GM12874 (cell line): Measurements from ENCODE around the gene TEKTIP1.

ENCODE experiments used
- TF ChIP-seq, protein P1 (sequence below): IDR thresholded peaks from 2 replicates; pipeline ENCODE4 v1.5.1; 2011; ENCODE audit warnings: low read depth, mild to moderate bottlenecking, control low read depth, low read length, moderate library complexity; ENCODE audit not compliant: insufficient read depth

The TEKTIP1 gene

DNA sequence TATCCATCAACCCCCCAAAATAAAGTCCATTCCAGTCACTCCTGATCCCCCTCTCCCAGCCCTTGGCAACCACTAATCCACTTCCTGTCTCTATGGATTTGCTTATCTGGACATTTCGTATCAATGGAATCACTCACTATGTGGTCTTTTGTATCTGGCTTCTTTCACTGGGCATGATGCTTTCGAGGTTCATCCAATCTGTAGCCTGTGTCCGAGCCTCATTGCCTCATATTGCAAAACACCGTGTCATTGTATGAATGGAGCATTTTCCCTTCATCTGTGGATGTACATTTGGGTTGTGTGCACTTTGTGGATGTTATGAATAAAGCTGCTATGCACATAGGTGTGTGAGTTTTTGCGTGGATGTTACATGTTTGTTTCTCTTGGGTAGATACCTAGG, 34.2 kb upstream of the TEKTIP1 start:
- TF ChIP-seq, protein P1, sequence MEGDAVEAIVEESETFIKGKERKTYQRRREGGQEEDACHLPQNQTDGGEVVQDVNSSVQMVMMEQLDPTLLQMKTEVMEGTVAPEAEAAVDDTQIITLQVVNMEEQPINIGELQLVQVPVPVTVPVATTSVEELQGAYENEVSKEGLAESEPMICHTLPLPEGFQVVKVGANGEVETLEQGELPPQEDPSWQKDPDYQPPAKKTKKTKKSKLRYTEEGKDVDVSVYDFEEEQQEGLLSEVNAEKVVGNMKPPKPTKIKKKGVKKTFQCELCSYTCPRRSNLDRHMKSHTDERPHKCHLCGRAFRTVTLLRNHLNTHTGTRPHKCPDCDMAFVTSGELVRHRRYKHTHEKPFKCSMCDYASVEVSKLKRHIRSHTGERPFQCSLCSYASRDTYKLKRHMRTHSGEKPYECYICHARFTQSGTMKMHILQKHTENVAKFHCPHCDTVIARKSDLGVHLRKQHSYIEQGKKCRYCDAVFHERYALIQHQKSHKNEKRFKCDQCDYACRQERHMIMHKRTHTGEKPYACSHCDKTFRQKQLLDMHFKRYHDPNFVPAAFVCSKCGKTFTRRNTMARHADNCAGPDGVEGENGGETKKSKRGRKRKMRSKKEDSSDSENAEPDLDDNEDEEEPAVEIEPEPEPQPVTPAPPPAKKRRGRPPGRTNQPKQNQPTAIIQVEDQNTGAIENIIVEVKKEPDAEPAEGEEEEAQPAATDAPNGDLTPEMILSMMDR, result no peak

DNA sequence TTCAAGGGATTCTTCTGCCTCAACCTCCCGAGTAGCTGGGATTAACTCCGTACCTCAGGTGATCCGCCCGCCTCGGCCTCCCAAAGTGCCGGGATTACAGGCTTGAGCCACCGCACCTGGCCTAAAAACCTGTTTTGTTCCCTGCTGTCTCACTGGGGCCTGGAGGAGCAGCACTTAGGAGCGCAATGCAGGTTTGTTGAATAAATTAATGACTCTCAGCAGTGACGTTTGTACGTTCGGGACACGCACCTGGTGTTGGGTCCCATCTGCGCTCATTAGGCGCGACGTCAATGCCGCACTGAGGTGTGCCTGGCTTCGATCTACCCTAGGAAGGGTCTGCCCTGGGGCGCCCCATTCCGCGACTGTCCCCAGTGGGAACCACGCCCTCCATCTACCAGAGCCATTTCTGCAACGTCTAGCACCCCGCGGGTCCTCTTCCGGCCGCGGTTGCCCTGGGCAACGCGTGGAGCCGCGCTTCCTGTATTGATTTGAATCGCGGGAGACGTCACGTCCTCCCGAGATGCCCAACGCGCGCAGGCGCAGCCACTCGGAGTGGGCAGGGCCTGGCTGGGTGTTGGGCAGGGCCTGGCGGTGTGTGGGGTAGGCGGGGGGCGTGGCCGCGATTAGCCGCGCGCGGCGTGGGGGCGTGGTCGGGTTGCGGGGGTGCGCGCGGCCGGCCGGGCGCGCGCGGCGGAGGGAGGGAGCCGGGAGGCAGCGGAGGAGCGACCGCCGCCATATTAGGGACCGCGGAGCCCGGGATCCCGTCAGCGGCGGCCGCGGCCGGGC, 33.2 kb upstream of the TEKTIP1 start, which contains the start of gene FZR1:
Gene FZR1, plus strand, starts transcription at position 714 of the 786 bp plus-strand sequence. CDS start 16,679 bp downstream, outside the sequence.
- TF ChIP-seq, protein P1, result no peak

DNA sequence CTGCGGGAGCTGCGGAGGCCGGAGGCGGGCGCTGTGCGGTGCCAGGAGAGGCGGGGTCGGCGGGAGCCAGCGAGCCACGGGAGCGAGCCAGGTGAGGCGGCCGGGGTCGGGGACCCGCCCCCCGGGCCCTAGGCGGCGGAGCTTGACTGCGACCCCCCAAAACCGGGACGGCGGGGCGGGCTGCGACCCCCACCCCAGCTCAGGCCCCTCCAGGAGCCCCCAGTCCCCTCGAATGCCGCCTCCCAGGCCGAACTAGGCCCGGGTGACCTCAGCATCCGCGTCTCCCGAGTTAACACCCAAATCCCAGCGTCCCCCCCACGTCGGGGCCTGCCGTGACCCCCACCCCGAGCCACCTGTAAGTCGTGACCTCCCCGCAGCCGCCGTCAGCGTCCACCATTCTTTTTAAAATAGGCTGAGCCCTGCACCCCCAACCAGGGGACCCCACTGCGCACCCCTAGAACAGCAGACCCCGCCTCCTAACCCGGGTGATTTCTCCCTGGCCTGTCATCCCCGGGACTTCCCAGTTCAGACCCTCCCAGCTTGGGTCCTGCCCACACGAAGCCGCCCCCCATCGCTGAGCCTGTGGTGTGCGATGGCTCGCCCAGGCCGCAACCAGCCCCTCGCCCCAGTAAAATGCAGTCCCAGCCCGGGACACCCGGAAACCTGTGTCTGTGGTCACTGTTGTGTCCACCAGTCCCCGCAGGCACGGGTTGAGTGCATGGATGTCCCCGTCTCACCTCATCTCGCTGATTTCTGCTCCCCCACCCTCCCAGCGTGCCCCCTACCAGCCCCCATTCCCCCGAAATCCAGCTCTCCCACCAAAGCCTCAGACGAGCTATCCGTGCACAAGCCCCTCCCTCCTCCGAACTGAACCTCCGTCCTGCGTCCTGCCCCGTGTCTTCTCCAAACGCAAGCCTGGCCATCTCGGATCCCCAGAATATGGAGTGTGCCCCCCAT, 32.3 kb upstream of the TEKTIP1 start:
- TF ChIP-seq, protein P1, result no peak

DNA sequence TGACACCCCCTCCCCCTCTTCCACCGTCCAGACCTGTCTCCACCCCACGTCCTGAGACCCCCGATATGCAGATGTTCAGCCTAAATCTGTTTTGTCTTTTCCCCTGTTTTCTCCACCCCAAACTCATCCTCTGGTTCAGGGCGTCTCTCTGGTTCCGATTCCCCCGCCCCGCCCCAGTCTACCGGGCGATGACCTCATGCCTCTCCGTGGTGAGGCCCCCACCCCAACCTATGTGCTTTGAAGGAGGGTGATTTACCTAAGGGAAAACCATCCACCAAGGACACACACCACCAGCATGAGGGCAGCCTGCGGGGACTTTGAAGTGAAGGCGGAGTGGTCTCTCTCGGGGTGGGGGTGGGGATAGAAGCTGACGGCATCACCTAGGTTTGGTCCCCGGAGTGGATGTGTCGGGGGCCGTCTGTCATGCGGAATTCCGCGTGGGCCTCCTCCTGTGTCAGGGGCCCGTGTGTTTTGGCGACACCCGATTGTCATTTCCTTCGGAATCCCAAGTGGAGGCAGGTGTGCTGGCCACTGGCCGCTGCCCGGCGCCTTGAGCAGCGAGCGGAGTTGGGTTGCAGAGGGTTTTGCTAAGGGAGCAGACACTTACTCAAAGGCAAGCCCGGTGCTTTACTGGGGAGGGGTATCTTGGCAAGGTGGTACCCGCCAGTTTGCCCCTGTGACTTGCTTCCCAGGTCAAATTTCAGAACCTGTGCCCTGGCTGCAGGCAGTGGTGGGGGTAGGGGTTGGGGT, 31.4 kb upstream of the TEKTIP1 start:
- TF ChIP-seq, protein P1, result no peak

DNA sequence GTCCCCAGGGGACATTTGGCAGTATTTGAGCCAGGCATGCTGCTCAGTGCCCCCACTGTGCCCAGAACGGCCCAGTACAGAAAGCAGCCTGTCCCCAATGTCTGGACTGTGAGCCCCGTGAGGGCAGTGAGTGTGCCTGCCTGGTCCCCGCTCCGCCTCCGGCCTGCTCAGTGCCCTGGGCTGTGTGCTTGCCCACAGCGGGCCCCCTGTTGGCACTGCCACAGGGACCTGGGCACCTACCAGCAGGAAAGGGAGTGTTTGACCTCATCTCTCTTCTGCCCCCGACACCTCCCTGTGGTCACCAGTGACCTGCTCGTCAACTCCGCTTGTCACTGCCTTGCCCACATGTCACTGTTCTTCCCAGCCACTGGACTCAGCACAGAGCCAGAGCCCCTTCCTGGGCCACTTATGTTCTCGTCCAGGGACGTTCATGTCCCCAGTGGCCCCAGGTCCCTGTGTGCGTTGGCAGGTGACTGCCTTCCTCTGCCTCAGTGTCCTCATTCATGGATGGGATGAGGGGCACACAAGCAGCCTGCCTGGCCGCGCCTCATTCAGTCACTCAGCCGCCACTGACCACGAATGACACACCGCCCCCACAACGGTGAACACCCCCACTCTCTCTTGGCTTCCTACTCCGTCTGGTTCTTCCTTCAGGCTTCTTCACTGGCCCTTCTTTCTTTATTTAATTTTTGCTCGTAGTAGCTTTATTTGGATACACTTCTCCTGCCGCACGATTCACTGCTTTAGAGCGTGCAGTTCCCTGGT, 30.0 kb upstream of the TEKTIP1 start:
- TF ChIP-seq, protein P1, result no peak

DNA sequence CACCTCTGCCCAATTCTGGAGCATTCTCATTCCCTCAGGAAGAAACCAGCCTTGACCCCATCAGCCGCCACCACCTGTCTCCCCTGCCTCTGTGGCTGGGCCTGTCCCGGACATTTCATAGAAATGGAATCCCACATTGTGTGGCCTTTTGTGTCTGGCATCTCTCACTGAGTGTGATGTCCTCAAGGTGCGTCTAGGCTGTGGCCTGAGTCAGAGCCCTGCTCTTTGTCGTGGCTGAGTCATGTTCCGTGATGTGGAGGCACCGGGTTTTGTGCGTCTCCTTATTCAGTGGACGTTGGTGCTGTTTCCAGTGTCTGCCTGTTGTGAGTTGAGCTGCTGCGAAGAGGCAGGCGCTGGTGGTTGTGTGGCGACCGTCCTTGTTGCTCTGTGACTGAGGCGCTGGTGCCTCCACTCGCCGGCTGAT, 29.4 kb upstream of the TEKTIP1 start:
- TF ChIP-seq, protein P1, result no peak
